GM23338 (cell line): ENCODE measurements around the gene DMBX1. TPM values are rescaled to one million over a fixed set of nuclear protein-coding genes. Genes with fewer than 3 reads are reported as not detected.

ENCODE experiments used
- ATAC-seq: fragments of 200-7000 bp; cut with Tn5 transposase; 3 replicates; pipeline ENCODE4 v1.9.1; 2020
- DNase-seq: peaks from one replicate; pipeline ENCODE4 v3.0.0-alpha.2; 2015; ENCODE audit warnings: low spot score
- H2AFZ ChIP-seq: fragments of 200-600 bp; sonication (generic); 2 replicates; pipeline ENCODE4 v1.8.0; 2016; ENCODE audit warnings: antibody characterized with exemption, mild to moderate bottlenecking, moderate library complexity
- H3F3A ChIP-seq: fragments of 200-600 bp; sonication (generic); replicated peaks from 2 replicates; pipeline ENCODE4 v1.8.0; 2017; ENCODE audit warnings: antibody characterized with exemption, mixed run types, low read depth
- H3K27ac ChIP-seq: fragments of 200-600 bp; sonication (generic); 2 replicates; pipeline ENCODE4 v1.6.1; 2016; ENCODE audit warnings: low read depth
- H3K27me3 ChIP-seq: fragments of 200-600 bp; sonication (generic); 2 replicates; pipeline ENCODE4 v1.8.0; 2016; ENCODE audit warnings: mild to moderate bottlenecking, mixed run types, moderate library complexity; ENCODE audit not compliant: insufficient read depth
- H3K36me3 ChIP-seq: fragments of 200-600 bp; sonication (generic); 2 replicates; pipeline ENCODE4 v1.8.0; 2016; ENCODE audit warnings: mild to moderate bottlenecking; ENCODE audit not compliant: insufficient read depth
- H3K4me1 ChIP-seq: fragments of 200-600 bp; sonication (generic); 2 replicates; pipeline ENCODE4 v1.8.0; 2016; ENCODE audit warnings: mild to moderate bottlenecking, moderate library complexity; ENCODE audit not compliant: insufficient read depth
- H3K4me2 ChIP-seq: fragments of 200-600 bp; sonication (generic); 2 replicates; pipeline ENCODE4 v1.7.1; 2017; ENCODE audit warnings: mixed run types
- H3K4me3 ChIP-seq: fragments of 200-600 bp; sonication (generic); 2 replicates; pipeline ENCODE4 v1.6.1; 2016; ENCODE audit warnings: mixed run types
- H3K79me2 ChIP-seq: fragments of 200-600 bp; sonication (generic); replicated peaks from 2 replicates; pipeline ENCODE4 v1.8.0; 2017; ENCODE audit warnings: mild to moderate bottlenecking; ENCODE audit not compliant: insufficient read depth
- H3K9me2 ChIP-seq: fragments of 200-600 bp; sonication (generic); 2 replicates; pipeline ENCODE4 v1.8.0; 2017; ENCODE audit not compliant: insufficient read depth
- H4K20me1 ChIP-seq: fragments of 200-600 bp; sonication (generic); replicated peaks from 2 replicates; pipeline ENCODE4 v1.8.0; 2017; ENCODE audit warnings: mild to moderate bottlenecking; ENCODE audit not compliant: insufficient read depth
- H3K27ac Mint-ChIP-seq: 2 replicates; pipeline ENCODE4 v1.8.0; 2020; ENCODE audit warnings: inconsistent platforms, mild to moderate bottlenecking, moderate library complexity, mixed read lengths
- H3K27me3 Mint-ChIP-seq: 3 replicates; pipeline ENCODE4 v1.8.0; 2022; ENCODE audit warnings: low read depth, mild to moderate bottlenecking, moderate library complexity, mixed read lengths, inconsistent platforms; ENCODE audit not compliant: insufficient read depth, poor library complexity
- H3K36me3 Mint-ChIP-seq: 3 replicates; pipeline ENCODE4 v1.8.0; 2021; ENCODE audit warnings: low read depth, mild to moderate bottlenecking, inconsistent platforms, moderate library complexity, mixed read lengths
- H3K4me1 Mint-ChIP-seq: 3 replicates; pipeline ENCODE4 v1.8.0; 2020; ENCODE audit warnings: mild to moderate bottlenecking, inconsistent platforms, mixed read lengths
- H3K4me3 Mint-ChIP-seq: 3 replicates; pipeline ENCODE4 v1.8.0; 2021; ENCODE audit warnings: moderate library complexity, mild to moderate bottlenecking, inconsistent platforms, mixed read lengths
- H3K9me3 Mint-ChIP-seq: 3 replicates; pipeline ENCODE4 v1.8.0; 2020; ENCODE audit warnings: moderate library complexity, mild to moderate bottlenecking, inconsistent platforms, mixed read lengths
- CTCF ChIP-seq, 2 experiments: fragments of 200-600 bp in 1 of 2; sonication (generic) in 1 of 2; conservative IDR thresholded peaks; 2 replicates each; pipeline versions ENCODE4 v1.5.1 to v1.6.1; 2016 to 2017; ENCODE audit warnings: antibody characterized with exemption in 2 of 2, low read depth in 2 of 2, mild to moderate bottlenecking in 2 of 2, moderate library complexity in 1 of 2
- EZH2phosphoT487 ChIP-seq: fragments of 200-600 bp; sonication (generic); IDR thresholded peaks from one replicate; pipeline ENCODE4 v1.8.1; 2018; ENCODE audit warnings: antibody characterized with exemption; ENCODE audit not compliant: unreplicated experiment
- JUNB ChIP-seq: IDR thresholded peaks from one replicate; pipeline ENCODE4 v1.6.1; 2016; ENCODE audit warnings: antibody characterized with exemption; ENCODE audit not compliant: unreplicated experiment
- NANOG ChIP-seq: IDR thresholded peaks from 2 replicates; pipeline ENCODE4 v1.6.1; 2016; ENCODE audit warnings: antibody characterized with exemption, borderline replicate concordance
- REST ChIP-seq: IDR thresholded peaks from one replicate; pipeline ENCODE4 v1.6.1; 2018; ENCODE audit warnings: antibody characterized with exemption; ENCODE audit not compliant: unreplicated experiment
- STAT1 ChIP-seq: IDR thresholded peaks from one replicate; pipeline ENCODE4 v1.6.1; 2016; ENCODE audit warnings: antibody characterized with exemption; ENCODE audit not compliant: unreplicated experiment
- ZNF114 ChIP-seq: fragments of 250-450 bp; sonication (Bioruptor Pico); IDR thresholded peaks from 2 replicates; pipeline ENCODE4 v1.5.0; 2020; ENCODE audit warnings: mild to moderate bottlenecking, moderate library complexity
- ZNF462 ChIP-seq: fragments of 250-450 bp; sonication (Bioruptor Pico); IDR thresholded peaks from 2 replicates; pipeline ENCODE4 v1.5.0; 2020; ENCODE audit warnings: mild to moderate bottlenecking, moderate library complexity
- polyA plus RNA-seq: library from polyadenylated mRNA; unstranded; fragments of >200 nt; fragmentation: Nextera tagmentation; extraction: Ambion mirVana; gene quantifications from 2 replicates; pipeline ENCODE4 v1.2.1, GENCODE V29; 2016
- total RNA-seq: library from RNA; depleted of rRNA; stranded (reverse); fragments of >200 nt; shearing (Covaris generic); gene quantifications from 2 replicates; pipeline ENCODE4 v1.2.3, GENCODE V29; 2014

DMBX1 gene
- total and polyA plus RNA-seq, 2 experiments from 2014 or later, result 0.11 TPM; not detected in 1

- Histone ChIP-seq H3K4me2 (no peak overlapping the region; the same call in 1 of the 2 replicates), H2AFZ (no peak overlapping the region), H3K4me3 (no peak overlapping the region), H3F3A (peaks cover 28% of the 10 kb centered on the region), H3K9me2 (no peaks in the 10 kb centered on the region), H4K20me1 (peaks cover 5% of the 10 kb centered on the region; the same call in 1 of the 2 replicates), H3K27me3 (peaks cover 75% of the 10 kb centered on the region), H3K27ac (no peak overlapping the region), H3K4me1 (peaks cover 41% of the 10 kb centered on the region), H3K36me3 (no peaks in the 10 kb centered on the region), H3K79me2 (no peaks in the 10 kb centered on the region)
- Mint-ChIP-seq H3K9me3 (no peaks in the 10 kb centered on the region), H3K36me3 (no peaks in the 10 kb centered on the region; the same call in 2 of the 3 replicates), H3K27me3 (peaks cover 52% of the 10 kb centered on the region), H3K4me3 (no peak overlapping the region), H3K27ac (no peak overlapping the region), H3K4me1 (peaks cover 31% of the 10 kb centered on the region)
- ATAC-seq (no peak), DNase-seq (no peak)
- TF ChIP-seq ZNF114 (CRISPR knock-in tag) (no peak), CTCF (conservative IDR thresholded peaks at IDR 0.05; ENCODE audit: low read depth in 2 of 2) (peak in 1 of 2 experiments; percentile 46; a peak in 2 of 4 replicates)
Measured at GRCh38 chr1:46445773-46446256, 43.8 kb upstream of the DMBX1 start.

- peak overlapping the region; percentile 66 for H3K4me3 Mint-ChIP-seq
- ATAC-seq (peak; percentile 61), DNase-seq (peak; percentile 97)
- H3K4me1 Mint-ChIP-seq, result peaks cover 36% of the 10 kb centered on the region
- H3K36me3 Mint-ChIP-seq, result no peaks in the 10 kb centered on the region; the same call in 2 of the 3 replicates
- Histone ChIP-seq H3K4me1 (peaks cover 41% of the 10 kb centered on the region), H3K27ac (no peak overlapping the region), H4K20me1 (peaks cover 5% of the 10 kb centered on the region; the same call in 1 of the 2 replicates), H3K4me2 (peak overlapping the region; percentile 96), H2AFZ (0 out of 2 replicates have a peak overlapping the region, but pooled peaks have one; percentile 38), H3F3A (peaks cover 28% of the 10 kb centered on the region), H3K79me2 (no peaks in the 10 kb centered on the region), H3K4me3 (peak overlapping the region; percentile 76), H3K36me3 (no peaks in the 10 kb centered on the region), H3K27me3 (peaks cover 86% of the 10 kb centered on the region), H3K9me2 (no peaks in the 10 kb centered on the region)
- H3K27me3 Mint-ChIP-seq, result peaks cover 62% of the 10 kb centered on the region
- no peaks in the 10 kb centered on the region for H3K9me3 Mint-ChIP-seq
- H3K27ac Mint-ChIP-seq, result no peak overlapping the region
- TF ChIP-seq NANOG (no peak), ZNF114 (CRISPR knock-in tag) (no peak), STAT1 (no peak), ZNF462 (peak; percentile 78), EZH2phosphoT487 (no peak), REST (no peak), JUNB (no peak)
Measured at GRCh38 chr1:46446646-46447498, 42.8 kb upstream of the DMBX1 start.
